SKM-1 treated with dmso at 0.1 percent for 144 hours (cell line): ENCODE data around the gene PPARA.

Experiments
- DNase-seq: peaks from one replicate; lab custom pipeline; 2025; ENCODE audit not compliant: unreplicated experiment; lab: John Stamatoyannopoulos, UW

PPARA gene

DNA sequence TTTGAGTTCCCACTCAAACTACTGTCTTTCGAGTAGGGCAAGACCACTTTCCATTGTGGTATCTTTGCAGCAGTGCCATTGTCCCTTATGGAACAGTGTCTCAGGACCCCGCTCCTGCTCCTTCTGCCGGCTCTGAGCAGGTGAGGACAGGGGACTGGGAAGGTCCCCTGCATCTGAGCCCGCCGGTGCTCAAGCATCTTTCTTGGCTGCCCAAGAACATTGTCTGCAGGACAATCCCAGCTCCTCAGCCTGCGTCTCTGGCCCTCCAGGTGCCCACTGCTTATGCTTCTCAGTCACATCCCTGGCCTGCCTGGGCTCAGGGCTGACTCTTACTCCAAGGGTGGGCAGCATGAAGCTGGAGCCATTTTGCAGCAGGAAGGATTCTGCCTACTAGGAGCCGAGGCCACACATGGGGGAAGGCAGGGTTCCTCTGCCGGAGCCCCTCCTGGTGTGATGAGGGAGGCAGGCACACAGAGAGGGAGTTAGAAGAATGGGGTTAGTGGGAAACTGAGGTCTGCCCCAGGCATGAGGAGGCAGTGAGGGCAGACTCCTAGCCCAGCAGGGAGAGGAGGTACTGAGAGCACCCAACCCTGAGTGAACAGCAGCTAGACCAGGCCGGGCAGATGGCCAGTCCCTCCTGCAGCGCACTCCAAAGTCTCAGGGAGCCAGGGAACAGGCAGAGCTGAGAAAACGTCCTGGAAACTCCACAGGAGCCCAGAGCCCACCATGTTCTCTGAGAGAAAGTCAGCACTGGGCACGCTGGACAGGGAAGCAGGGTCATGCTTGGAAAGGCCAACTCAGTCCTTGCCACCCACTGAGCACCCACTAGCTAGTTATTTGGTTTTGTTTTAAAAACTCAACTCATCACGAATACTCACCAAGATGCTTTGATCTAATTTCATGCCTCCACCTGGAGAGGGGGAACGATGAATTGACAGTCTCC is 7.5 kb upstream of the PPARA start:
- no peak for DNase-seq

GRCh38 chr22:46143491-46144147 is 6.7 kb upstream of the PPARA start:
- no peak for DNase-seq

DNA sequence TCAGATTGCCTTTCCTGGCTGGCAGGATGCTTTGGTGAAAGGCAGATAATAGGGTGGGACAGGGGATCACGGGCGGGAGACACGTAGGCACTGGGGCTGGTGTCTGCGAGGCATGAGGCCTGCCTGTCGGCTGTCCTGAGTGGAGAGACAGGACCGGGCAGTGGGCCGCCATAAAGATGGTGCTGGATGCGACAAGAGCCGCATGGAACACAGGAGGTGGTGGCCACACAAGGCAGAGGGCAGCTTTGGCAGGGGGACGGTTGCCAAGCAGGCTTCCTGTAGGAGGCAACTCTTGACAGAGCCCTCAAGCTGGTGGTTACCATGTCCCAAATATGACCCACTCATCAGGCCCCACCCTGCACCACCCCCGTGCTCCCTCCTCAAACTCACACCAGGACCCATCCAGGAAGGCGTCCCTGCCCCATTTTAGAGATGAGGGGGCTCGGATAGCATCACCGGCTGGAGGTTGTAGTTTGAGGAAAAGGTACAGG is 4.9 kb upstream of the PPARA start:
- DNase-seq: no peak

- DNase-seq: no peak
Observed at GRCh38 chr22:46145896-46146295, 4.4 kb upstream of the PPARA start.

DNA sequence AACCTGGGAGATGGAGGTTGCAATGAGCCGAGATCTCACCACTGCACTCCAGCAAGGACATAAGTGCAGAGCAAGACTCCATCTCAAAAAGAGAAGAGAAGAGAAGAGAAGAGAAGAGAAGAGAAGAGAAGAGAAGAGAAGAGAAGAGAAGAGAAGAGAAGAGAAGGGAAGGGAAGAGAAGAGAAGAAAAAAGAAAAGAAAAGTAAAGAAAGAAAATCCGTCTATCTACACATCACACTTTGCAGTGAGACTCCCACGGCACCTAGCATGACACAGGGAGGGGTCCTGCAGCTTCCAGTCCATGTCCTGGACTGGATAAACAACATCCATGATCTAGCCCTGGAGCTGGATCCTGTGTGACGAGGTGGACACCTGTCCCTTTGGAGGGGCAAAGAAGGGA is 4.0 kb upstream of the PPARA start:
- DNase-seq: no peak

GRCh38 chr22:46147061-46147460 is 3.3 kb upstream of the PPARA start:
- no peak for DNase-seq

DNA sequence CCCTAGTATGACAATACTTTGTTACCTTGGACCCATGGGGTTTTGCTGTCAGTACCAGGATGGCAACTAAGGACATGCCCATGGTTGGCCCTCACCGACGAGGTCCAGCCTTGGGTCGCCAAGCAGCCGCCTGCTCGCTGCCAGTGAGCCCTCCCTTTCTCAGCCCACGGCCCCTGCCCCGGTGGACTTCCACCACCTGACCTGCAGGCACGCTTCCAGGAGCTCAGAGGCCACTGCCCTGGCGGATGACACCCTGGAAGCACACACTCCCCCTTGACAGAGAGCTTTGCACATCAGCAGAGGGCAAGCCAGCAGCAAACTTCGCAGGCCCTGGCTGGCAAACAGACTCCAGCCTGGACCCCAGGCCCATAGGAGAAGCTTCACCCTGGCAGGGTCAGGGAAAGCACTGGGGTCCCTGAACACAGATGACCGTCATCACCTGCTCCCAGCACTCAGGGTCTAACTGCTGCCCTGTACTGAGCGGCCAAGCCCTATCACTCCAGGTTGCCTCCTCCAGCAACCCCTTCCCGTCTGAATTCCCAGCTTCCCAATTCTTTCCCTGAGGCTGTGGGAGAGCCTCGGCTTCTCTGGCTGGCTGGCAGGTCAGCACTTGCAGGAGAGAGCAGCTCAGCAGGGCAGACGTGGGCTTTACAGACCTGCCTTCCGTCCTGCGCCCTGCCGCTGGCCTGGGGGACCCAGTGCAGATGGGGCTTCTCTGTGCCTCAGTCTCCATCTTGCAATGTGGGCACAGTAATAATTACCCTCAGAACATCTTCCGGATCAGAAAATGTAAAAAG is 2.7 kb upstream of the PPARA start:
- DNase-seq: no peak

- DNase-seq: no peak
Observed at GRCh38 chr22:46148336-46148735, 2.0 kb upstream of the PPARA start.

GRCh38 chr22:46148816-46149511 is 1.4 kb upstream of the PPARA start:
- DNase-seq: no peak

DNA sequence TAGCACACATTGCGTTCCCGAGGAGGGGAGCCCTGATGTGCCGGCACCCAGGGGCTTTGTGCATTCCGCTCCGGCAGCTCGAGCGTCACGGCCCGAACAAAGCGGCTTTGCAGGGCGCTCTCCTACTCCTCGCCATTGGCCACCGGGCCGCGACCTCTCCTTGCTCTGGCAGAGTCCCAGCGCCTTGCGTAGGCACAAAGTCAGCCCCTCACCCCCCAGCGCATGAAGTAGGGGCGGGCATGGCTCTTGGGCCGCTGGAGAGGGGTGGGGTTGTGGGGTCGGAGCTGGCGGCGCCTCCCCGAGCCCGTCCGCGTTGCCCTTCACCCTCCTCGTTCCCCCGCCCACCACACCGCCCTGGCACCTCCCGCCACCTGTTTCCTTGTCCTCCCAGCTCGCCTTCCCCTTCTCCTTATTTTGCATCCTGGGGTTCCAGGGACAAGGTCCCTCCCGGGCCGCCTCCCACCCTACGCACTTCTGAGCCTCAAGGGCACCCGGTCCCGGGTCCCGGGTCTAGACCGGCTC is 753 bp upstream of the PPARA start:
- no peak for DNase-seq

DNA sequence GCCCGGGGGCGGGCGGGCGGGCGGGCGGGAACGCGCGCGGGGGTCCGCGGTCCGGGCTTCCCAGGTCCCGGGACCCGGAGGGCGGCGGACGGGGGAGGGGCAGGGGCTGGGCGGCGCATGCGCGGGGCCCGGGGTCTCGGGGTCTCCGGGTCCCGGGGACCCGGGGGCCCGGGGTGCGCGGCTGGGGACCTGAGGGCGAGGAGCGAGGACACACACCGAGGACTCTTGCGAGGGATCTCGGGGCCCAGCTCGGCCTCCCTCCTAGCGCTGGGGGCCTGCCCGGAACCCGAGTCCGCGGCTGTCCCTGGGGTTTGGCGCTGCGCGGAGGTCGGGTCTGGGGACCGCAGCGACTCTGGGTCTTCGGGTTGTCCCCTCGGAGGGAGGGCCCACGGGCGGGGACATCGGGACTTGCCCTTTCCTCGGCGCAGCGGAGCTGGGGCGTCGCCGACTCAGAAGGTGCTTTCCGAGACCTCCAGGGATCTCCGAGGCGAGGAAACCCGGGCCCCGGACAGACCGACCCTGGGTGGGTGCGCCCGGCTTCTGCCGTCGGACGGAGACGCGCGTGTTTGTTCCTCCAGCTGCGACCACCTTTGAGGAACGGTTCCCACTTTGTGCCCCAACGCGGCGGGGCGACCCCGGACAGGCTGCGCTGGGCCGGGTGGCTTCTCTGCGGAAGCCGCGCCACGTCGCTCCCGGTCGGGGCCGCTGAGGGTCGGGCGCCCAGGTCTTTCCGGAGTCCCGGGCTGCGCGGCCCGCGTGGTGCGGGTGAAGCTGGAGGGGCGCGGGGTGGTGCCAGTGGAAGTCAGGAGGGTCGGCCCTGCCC is 540 bp downstream of the PPARA start:
- no peak for DNase-seq

GRCh38 chr22:46153930-46154329 is 3.6 kb downstream of the PPARA start:
- no peak for DNase-seq

- DNase-seq: no peak
Observed at GRCh38 chr22:46156031-46156430, 5.7 kb downstream of the PPARA start.

DNA sequence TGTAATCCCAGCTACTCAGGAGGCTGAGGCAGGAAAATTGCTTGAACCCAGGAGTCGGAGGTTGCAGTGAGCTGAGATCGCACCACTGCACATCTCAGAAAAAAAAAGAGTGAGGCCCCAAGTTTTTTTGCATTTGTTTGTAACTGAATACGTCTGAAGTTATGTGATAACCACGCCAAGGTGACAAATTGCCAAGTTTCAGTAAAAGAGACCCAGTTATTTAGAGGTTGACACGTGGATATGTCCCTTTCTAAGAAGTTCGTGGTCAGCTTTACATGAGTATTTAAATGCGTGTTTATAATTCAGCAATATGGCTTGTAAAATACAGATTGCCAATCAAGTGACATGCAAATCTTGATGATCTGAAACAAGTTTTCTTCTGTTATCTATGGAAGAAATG is 8.0 kb downstream of the PPARA start:
- DNase-seq: no peak

GRCh38 chr22:46159212-46159611 is 8.9 kb downstream of the PPARA start:
- no peak for DNase-seq

DNA sequence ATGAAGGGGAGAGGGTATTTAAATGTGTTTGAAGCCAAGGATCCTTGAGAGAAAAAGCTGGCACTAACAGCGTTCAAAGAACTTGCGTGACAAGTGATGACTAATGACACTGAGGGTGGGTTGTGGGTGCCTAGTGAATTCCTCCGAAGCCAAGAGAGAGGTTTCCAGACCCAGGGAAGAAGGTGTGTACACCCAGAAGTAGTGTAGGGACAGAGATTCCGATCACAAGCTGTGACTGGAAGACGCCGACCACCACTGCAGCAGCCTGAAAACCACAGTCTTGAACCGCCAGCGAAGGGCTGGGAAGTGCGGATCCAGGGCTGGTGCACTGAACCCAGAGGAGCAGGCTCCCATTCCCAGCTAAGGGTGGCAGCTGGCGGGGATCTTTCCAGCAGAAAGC is 9.5 kb downstream of the PPARA start:
- no peak for DNase-seq

DNA sequence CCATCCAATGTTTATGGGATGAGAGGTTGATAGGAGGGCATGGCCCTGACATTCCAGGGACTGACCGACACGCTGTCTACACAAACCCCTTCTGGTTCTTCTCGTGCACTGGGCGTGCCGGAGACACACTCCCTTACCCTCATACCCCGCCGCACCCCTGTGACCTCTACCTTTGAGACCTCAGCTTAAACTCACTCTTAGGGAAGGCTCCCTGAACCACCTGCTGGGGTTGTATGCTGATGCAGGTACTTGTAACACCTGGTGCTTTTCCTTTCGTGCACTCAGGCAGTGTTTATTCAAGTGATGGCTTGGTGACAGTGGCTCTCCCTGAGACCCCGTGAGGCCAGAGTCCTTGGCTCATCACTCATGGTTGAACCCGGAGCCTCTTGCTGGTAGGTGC is 12.0 kb downstream of the PPARA start:
- DNase-seq: no peak

DNA sequence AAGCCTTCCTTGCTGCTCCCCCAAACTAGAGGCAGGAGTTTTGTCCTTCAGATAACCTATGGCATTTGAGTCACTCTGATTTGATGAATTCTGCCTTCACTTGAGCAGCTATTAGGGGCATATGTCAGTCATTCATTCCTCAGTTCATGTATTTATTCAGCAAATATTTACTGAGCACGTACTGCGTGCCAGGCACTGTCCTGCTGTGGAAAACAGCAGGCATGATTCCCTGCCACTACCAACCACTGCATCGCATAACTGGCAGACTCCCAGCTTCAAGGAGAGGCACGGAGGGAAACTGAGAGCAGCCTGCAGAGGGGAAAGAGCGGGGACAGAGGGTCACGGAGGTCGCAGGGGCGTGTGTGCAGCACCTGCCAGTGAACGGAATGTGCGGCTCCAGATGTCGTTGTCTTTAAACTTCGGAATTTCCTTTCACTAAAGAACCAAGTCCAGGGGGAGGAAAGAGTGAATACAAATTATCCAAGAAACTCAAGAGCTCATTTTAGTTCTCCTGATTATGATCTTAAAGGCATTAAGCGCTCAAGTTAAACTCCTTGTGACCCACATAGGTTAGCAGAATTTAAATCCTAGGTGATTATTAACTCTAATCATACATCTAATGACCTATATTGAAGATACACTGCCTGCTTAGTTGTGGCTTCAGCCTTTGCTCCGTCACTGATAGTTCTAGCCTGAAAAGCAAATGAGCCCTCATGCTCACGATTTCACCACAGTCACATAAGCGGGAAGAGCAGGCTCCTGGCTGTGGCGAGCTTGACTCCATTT is 12.6 kb downstream of the PPARA start:
- DNase-seq: no peak

DNA sequence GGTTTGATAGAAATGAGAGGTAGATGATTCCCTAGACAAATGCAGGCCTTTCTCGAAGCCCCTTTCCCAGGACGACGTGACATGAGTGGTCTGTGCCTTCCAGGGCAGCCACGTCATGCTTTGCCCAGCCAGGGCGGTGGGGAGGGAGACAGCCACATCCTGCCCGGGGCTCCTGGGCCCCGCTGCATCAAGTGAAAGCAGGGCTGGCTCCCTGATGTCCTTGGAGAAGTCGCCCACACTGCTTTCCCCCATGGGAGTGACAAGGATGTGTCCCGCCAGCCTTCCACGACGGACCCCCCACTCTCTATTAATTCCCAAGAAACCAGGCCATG is 13.2 kb downstream of the PPARA start:
- DNase-seq: no peak
